SK-N-SH treated with all-trans-retinoic acid at 6 μM for 48 hours (cell line): Measurements from ENCODE around the gene ADCY5.

Experiments used
- RARB ChIP-seq: fragments of 250-450 bp; sonication (Bioruptor Pico); IDR thresholded peaks from 2 replicates; pipeline ENCODE4 v1.8.0; 2021; ENCODE audit warnings: mild to moderate bottlenecking, moderate library complexity
- ZFP30 ChIP-seq: fragments of 450-650 bp; formaldehyde crosslinking; IDR thresholded peaks from 2 replicates; pipeline ENCODE4 v1.5.0; 2022; ENCODE audit warnings: mild to moderate bottlenecking, moderate library complexity
- ZNF565 ChIP-seq: fragments of 450-650 bp; formaldehyde crosslinking; conservative IDR thresholded peaks from 2 replicates; pipeline ENCODE4 v1.5.0; 2020; ENCODE audit warnings: low read depth, mild to moderate bottlenecking, moderate library complexity
- TF ChIP-seq, protein P1 (sequence below): fragments of 250-450 bp; sonication (Bioruptor Pico); IDR thresholded peaks from 2 replicates; pipeline ENCODE4 v1.8.0; 2020; ENCODE audit warnings: mild to moderate bottlenecking, moderate library complexity, borderline replicate concordance

GRCh38 chr3:123335007-123335670, 113.8 kb downstream of the ADCY5 start:
- TF ChIP-seq ZNF565 (CRISPR knock-in tag) (no peak), ZFP30 (CRISPR knock-in tag) (no peak), RARB (CRISPR knock-in tag) (no peak)
- TF ChIP-seq, protein P1, sequence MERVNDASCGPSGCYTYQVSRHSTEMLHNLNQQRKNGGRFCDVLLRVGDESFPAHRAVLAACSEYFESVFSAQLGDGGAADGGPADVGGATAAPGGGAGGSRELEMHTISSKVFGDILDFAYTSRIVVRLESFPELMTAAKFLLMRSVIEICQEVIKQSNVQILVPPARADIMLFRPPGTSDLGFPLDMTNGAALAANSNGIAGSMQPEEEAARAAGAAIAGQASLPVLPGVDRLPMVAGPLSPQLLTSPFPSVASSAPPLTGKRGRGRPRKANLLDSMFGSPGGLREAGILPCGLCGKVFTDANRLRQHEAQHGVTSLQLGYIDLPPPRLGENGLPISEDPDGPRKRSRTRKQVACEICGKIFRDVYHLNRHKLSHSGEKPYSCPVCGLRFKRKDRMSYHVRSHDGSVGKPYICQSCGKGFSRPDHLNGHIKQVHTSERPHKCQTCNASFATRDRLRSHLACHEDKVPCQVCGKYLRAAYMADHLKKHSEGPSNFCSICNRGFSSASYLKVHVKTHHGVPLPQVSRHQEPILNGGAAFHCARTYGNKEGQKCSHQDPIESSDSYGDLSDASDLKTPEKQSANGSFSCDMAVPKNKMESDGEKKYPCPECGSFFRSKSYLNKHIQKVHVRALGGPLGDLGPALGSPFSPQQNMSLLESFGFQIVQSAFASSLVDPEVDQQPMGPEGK = no peak
